ENCODE data around the gene TMX1.

Gene TMX1

GRCh38 chr14:51295646-51296263, 55.7 kb downstream of the TMX1 start:
- DNase-seq = no peak

GRCh38 chr14:51297066-51297465, 57.0 kb downstream of the TMX1 start:
- DNase-seq = no peak

DNA sequence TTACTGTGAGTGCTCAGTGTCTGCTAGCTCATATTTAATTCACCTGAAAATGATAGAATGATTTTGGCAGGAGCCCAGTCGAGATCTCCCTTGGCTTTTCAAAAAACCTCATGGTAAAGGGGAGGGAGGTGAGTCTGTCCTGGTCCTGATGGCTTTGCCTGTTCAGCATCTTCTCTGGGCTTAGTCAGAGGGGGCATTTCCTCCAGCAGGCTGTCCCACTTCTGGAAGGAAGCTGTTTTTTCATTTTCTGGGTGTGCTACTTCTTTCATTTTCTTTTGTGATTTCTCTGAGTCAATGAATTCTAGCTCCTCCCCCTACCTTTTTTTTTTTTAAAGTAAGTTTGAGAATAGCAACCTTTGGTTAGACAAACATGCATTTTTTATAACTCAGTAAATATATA, 58.8 kb downstream of the TMX1 start:
- no peak for DNase-seq

DNA sequence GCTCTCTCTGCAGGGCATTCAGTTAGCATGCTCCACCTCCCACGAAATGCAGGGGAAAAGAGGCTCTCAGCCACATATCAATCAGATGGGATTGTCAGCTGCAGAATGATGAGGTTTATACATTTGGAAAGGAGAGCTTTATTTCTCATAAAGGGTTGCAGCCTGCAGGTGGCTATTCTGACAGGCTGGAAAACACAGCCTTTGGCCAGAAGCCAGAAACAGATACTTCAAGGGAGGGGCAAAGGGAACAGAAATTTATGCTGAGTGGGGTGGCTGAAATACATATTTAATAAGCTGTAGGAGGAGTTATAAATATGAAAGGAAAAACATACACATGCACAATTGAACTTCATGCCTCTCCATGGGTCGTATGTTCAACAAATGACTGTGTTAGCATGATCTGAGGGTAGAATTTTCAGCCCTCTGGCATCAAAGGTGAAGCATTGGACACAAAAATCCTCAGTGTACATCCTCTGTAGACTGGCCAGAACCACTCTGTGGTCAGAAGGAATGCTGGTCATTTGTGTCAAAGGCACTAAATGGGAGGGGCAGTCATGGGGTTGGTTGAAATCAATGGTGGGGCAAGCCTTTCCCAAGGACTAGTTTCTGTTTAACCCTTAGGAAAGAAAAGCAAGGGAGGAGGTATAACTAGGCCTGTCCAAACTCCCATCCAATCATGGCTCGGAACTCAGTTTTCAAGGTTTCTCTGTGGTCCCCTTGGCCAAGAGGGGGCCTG, 62.4 kb downstream of the TMX1 start:
- DNase-seq = no peak

DNA sequence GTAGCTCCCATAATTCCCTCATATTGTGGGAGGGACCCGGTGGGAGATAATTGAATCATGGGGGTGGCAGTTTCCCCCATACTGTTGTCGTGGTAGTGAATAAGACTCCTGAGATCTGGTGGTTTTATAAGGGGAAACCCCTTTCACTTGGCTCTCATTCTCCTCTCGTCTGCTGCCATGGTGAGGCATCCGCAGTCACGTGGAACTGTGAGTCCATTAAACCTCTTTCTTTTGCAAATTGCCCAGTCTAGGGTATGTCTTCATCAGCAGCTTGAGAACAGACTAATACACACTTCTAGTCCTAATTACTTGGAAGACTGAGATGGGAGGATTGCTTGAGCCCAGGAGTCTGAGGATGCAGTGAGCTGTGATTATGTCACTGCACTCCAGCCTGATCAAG, 64.4 kb downstream of the TMX1 start:
- no peak for DNase-seq

DNA sequence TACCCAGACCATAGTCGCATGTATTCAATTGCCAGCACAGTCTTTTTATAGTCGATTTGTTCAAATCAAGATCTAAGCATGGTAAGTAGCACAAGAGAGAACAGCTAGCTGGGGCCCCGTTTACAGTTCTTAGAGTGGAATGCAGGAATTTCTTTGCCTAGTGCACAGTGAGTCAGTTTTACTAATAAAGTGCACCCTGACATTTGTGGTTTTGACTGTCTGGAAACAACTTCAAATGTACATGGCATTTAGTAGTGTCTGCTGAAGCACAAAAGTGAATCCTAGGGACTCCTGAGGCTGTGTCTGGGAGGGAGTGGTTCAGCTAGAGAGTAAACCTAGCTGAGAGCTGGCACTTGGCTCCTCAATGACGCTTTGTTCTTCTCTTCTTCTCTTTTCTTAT, 64.9 kb downstream of the TMX1 start:
- no peak for DNase-seq

GRCh38 chr14:51305751-51306150, 65.7 kb downstream of the TMX1 start:
- DNase-seq = no peak

Measured in central memory CD4-positive, alpha-beta T cell (primary cell).